WERI-Rb-1 (cell line): Measurements from ENCODE around the gene LEPROT.
"Not testable (repeated sequence)": the region's sequence is repeated elsewhere in the genome, so short reads cannot be mapped to it uniquely, and the experiment has no call there.

ENCODE experiments used
- DNase-seq: peaks from one replicate; pipeline ENCODE4 v3.0.0-alpha.2; 2020
- H3K27ac ChIP-seq: fragments of 250-450 bp; sonication (Bioruptor Pico); 2 replicates; pipeline ENCODE4 v1.5.1; 2020; ENCODE audit warnings: mild to moderate bottlenecking, moderate library complexity
- H3K27me3 ChIP-seq: fragments of 250-450 bp; sonication (Bioruptor Pico); 2 replicates; pipeline ENCODE4 v1.5.1; 2021; ENCODE audit warnings: mild to moderate bottlenecking, low read depth, moderate library complexity; ENCODE audit not compliant: insufficient read depth, severe bottlenecking
- H3K36me3 ChIP-seq: fragments of 250-450 bp; sonication (Bioruptor Pico); 2 replicates; pipeline ENCODE4 v1.5.1; 2020; ENCODE audit warnings: mild to moderate bottlenecking, moderate library complexity
- H3K4me3 ChIP-seq: 2 replicates; pipeline ENCODE4 v1.5.1; 2011; ENCODE audit warnings: low read depth, mild to moderate bottlenecking, control low read depth, low read length
- H3K9me3 ChIP-seq: fragments of 250-450 bp; sonication (Bioruptor Pico); 2 replicates; pipeline ENCODE4 v1.5.1; 2021; ENCODE audit warnings: mild to moderate bottlenecking, moderate library complexity; ENCODE audit not compliant: severe bottlenecking
- TF ChIP-seq, protein P1 (sequence below): IDR thresholded peaks from 2 replicates; pipeline ENCODE4 v1.5.1; 2011; ENCODE audit warnings: low read depth, mild to moderate bottlenecking, control low read depth, inconsistent platforms, low read length

LEPROT gene

DNA sequence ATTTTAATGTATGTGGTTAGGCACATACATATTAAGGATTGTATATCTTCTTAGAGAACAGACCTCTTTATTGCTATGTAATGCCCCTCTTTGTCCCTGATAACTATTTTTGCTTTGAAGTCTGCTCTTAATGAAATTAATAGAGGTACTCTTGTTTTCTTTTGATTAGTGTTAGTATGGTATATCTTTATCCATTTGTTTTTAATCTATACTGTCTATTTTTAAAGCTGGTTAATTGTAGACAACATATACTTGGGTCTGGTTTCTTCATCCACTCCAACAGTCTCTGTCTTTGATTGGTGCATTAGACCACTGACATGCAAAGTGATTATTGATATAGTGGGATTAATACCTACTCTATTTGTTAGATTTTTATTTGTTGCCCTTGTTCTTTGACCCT, 36.0 kb downstream of the LEPROT start:
- Histone ChIP-seq H3K9me3 (no peaks in the 10 kb centered on the region), H3K36me3 (no peaks in the 10 kb centered on the region), H3K4me3 (no peak overlapping the region), H3K27me3 (no peaks in the 10 kb centered on the region), H3K27ac (no peak overlapping the region)
- no peak for DNase-seq
- TF ChIP-seq, protein P1, sequence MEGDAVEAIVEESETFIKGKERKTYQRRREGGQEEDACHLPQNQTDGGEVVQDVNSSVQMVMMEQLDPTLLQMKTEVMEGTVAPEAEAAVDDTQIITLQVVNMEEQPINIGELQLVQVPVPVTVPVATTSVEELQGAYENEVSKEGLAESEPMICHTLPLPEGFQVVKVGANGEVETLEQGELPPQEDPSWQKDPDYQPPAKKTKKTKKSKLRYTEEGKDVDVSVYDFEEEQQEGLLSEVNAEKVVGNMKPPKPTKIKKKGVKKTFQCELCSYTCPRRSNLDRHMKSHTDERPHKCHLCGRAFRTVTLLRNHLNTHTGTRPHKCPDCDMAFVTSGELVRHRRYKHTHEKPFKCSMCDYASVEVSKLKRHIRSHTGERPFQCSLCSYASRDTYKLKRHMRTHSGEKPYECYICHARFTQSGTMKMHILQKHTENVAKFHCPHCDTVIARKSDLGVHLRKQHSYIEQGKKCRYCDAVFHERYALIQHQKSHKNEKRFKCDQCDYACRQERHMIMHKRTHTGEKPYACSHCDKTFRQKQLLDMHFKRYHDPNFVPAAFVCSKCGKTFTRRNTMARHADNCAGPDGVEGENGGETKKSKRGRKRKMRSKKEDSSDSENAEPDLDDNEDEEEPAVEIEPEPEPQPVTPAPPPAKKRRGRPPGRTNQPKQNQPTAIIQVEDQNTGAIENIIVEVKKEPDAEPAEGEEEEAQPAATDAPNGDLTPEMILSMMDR = no peak

DNA sequence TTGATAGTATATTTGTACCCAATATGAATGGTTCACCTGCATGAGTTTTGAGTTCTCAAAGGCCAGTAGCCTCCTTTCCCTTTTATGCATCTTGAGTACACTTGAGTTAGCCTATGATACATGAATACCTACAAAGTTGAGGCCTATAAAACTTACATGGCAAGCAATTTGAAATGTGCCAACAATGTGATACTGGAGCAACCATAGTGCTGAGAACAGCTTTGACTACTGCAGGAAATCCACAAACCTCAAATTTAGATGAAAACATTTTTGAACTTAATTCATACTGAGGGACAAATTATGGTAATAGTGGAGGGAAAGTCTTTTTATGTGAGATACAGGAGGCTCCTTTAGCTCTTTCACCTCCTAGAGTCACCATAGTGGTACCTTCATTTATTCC, 37.4 kb downstream of the LEPROT start:
- TF ChIP-seq, protein P1 = no peak
- Histone ChIP-seq H3K27me3 (no peaks in the 10 kb centered on the region), H3K27ac (no peak overlapping the region), H3K36me3 (no peaks in the 10 kb centered on the region), H3K4me3 (no peak overlapping the region), H3K9me3 (no peaks in the 10 kb centered on the region)
- no peak for DNase-seq

DNA sequence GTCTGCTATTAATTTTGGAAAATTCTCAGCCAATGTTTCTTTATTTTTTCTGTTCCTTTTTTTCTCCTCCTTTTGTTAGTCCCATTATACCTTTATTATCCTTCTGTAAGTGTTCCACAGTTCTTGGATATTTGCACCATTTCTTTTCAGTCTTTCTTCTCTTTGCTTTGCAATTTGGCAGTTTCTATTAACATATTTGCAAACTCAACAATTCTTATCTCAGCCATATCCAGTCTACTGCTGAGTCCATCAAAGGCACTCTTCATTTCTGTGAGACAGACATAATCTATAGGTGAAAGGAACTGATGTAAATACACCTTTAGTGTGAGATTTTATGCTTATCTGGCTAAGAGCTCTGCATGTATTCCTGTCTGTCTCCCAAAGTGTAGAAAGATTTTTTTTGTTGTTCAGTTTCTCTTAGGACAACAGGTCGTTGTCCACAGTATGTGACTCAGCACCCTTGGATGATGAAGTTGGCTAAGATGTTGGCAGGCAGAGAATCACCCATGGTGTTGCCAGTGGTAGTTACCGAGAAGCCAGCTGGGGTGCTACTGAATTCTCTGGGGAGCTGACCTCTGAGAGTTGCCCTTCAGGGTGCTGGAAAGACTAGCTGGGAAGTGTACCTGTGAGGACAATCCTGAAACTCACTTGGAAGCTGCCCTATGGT, 38.4 kb downstream of the LEPROT start:
- no peaks in the 10 kb centered on the region for H3K27me3 ChIP-seq
- H3K36me3 ChIP-seq = no peaks in the 10 kb centered on the region
- no peak overlapping the region for H3K27ac ChIP-seq
- no peaks in the 10 kb centered on the region for H3K9me3 ChIP-seq
- no peak for DNase-seq
- H3K4me3 ChIP-seq = no peak overlapping the region
- TF ChIP-seq, protein P1 = no peak

DNA sequence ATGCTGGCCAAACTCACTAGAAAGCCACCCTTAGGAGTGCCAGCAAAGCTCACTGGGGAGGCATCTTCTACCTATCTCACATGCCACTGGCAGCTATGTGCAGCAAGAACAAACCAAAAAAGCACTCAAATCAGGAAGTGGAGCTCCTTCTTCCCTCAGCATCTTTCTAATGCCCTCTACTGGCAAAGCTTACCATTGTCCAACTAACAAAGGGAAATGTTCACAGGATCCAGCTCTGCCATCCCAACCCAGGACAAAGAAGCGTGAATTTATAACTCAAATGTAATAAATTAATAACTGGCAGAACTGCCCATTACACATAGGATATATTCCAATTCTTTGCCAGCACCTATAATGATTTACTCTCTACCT, 38.9 kb downstream of the LEPROT start:
- Histone ChIP-seq H3K4me3 (no peak overlapping the region), H3K9me3 (no peaks in the 10 kb centered on the region), H3K27me3 (no peaks in the 10 kb centered on the region), H3K36me3 (no peaks in the 10 kb centered on the region), H3K27ac (no peak overlapping the region)
- TF ChIP-seq, protein P1 = peak; percentile 69
- no peak for DNase-seq

DNA sequence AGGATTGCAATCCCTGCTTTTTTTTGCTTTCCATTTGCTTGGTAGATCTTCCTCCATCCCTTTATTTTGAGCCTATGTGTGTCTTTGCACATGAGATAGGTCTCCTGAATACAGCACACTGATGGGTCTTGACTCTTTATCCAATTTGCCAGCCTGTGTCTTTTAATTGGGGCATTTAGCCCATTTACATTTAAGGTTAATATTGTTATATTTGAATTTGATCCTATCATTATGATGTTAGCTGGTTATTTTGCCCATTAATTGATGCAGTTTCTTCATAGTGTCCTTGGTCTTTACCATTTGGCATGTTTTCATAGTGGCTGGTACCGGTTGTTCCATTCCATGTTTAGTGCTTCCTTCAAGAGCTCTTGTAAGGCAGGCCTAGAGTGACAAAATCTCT, 45.4 kb downstream of the LEPROT start:
- H3K27ac ChIP-seq, DNase-seq, H3K36me3 ChIP-seq, H3K27me3 ChIP-seq, H3K4me3 ChIP-seq, H3K9me3 ChIP-seq: not testable (repeated sequence)

GRCh38 chr1:65467536-65467935, 47.1 kb downstream of the LEPROT start:
- TF ChIP-seq, protein P1 = no peak
- H3K27me3 ChIP-seq = no peaks in the 10 kb centered on the region
- DNase-seq = peak; percentile 36
- H3K9me3 ChIP-seq = no peaks in the 10 kb centered on the region
- H3K27ac ChIP-seq = no peak overlapping the region
- H3K4me3 ChIP-seq = no peak overlapping the region
- no peaks in the 10 kb centered on the region for H3K36me3 ChIP-seq
